Liver (tissue), 3 donors: Measurements from ENCODE around the gene MT1E.

Experiments used
- HNF4A ChIP-seq, 2 donors: conservative IDR thresholded peaks; 2 replicates each; pipeline ENCODE4 v1.6.1; 2016; ENCODE audit warnings: antibody characterized with exemption in 2 of 2, mild to moderate bottlenecking in 2 of 2
- NR2F2 ChIP-seq: IDR thresholded peaks from 2 replicates; pipeline ENCODE4 v1.6.1; 2016; ENCODE audit warnings: antibody characterized with exemption
- RAD21 ChIP-seq, 2 donors: IDR thresholded peaks; 2 replicates each; pipeline ENCODE4 v1.6.1; 2016; ENCODE audit warnings: antibody characterized with exemption in 2 of 2, mild to moderate bottlenecking in 2 of 2
- TF ChIP-seq, protein P1 (sequence below): fragments of 150-350 bp; IDR thresholded peaks from 2 replicates; pipeline ENCODE4 v1.5.1; 2017; ENCODE audit warnings: improper control_type of control experiment, low read depth, low read length; ENCODE audit not compliant: missing input control
- donor health status: healthy.
- donor health status: healthy.

DNA sequence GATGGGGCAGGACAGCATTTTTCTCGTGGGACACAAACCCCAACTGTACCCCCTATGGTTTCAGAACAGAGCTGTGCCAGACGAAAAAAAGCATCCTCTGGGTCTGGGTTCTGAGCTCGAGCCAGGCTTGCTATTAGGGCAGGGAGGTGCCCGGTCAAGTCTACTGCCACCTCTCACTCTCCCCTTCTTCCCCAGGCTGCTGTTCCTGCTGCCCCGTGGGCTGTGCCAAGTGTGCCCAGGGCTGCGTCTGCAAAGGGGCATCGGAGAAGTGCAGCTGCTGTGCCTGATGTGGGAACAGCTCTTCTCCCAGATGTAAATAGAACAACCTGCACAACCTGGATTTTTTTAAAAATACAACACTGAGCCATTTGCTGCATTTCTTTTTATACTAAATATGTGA, 1.1 kb downstream of the MT1E start:
- TF ChIP-seq, protein P1, sequence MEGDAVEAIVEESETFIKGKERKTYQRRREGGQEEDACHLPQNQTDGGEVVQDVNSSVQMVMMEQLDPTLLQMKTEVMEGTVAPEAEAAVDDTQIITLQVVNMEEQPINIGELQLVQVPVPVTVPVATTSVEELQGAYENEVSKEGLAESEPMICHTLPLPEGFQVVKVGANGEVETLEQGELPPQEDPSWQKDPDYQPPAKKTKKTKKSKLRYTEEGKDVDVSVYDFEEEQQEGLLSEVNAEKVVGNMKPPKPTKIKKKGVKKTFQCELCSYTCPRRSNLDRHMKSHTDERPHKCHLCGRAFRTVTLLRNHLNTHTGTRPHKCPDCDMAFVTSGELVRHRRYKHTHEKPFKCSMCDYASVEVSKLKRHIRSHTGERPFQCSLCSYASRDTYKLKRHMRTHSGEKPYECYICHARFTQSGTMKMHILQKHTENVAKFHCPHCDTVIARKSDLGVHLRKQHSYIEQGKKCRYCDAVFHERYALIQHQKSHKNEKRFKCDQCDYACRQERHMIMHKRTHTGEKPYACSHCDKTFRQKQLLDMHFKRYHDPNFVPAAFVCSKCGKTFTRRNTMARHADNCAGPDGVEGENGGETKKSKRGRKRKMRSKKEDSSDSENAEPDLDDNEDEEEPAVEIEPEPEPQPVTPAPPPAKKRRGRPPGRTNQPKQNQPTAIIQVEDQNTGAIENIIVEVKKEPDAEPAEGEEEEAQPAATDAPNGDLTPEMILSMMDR = no peak
- no peak for TF ChIP-seq HNF4A (conservative IDR thresholded peaks at IDR 0.05)
- TF ChIP-seq NR2F2 = no peak
- TF ChIP-seq RAD21 (IDR thresholded peaks at IDR 0.05) = no peak
